GM21786 (cell line): ENCODE results near the gene AMPD1.
A peak's percentile ranks its signal among the peaks of the same experiment; 100 is the strongest.

Experiments
- ATAC-seq: cut with Tn5 transposase; IDR thresholded peaks from one replicate; pipeline ENCODE4 v1.9.1; 2021; ENCODE audit not compliant: unreplicated experiment

Gene AMPD1

DNA sequence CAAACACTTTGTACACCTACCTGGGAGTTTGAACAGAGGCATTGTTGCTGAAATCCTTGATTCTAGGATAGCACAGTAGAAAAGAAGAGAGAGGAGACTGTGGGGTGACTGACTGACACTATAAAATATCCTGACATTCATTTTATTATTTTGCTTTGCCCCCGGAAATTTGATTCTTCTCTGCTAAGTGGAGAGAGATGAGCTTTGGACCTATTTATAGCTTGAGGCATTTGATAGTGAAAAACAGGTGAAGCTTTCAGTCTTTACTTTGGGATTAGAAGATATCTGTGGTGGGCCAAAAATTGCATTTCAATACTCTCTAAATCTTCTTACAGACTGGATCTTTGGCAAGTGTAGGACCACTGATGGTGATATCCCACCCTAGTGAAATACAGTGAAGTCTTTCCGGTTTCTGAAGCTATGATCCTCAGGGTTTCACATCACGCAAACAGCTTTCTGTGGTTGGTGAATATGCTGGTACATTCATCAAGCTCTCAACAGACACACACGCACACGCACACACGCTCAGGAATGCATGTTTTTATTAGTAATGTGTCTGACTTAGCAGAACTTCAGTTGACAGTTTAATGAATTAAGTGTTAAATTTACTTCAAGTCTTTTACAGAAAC is at the start of gene AMPD1:
TSS of gene AMPD1 (minus strand) at position 117 of the 629 bp plus-strand sequence. CDS start at position 42, 75 bp downstream.
- ATAC-seq, result no peak

DNA sequence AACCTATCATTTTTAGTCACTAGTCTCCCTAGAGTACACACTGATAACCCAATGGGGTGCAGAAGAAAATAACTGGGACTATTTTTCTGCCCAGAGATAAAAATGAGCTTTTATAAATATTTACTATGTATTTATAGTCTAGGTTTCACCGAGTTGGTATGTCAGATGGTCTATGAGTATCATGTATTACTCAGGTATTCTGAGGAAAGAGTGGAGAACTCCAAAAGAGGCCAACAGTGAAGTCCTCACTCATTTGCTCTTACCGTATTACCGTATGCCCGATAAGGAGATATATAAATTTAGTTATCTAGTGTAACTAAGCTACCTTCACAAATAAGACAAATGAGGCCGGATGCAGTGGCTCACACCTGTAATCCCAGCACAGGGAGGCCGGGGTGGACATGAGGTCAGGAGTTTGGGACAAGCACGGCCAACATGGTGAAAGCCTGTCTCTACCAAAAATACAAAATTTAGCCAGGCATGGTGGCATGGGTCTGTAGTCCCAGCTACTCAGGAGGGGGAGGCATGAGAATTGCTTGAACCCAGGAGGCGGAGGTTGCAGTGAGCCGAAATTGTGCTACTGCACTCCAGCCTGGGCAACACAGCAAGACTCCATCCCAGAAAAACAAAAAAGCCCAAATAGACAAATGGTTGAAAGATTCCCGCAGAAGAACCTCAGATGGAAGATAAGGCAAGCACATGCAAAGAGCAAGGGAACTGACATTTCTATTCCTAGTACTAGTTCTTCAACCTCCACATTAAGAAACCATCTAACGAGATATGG is 46.8 kb upstream of the AMPD1 start:
- ATAC-seq, result no peak

DNA sequence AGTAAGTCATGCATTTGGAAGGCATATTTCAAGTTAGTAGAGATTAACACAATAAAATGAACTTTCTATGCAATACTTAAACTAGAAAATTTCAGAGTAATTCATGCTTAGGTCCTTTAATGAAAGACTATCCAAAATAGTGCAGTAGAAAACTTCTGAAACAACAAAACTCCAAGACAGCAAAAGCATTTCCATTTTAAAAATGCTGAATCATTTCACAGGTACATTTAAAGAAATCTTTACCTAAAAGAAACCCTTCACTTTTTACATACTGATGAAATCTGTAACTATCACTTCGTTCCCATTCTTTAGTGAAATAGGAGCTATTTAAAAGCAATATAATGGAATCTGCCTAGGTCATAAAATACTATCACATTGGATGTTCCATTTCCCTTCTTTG is 45.0 kb upstream of the AMPD1 start:
- no peak for ATAC-seq

DNA sequence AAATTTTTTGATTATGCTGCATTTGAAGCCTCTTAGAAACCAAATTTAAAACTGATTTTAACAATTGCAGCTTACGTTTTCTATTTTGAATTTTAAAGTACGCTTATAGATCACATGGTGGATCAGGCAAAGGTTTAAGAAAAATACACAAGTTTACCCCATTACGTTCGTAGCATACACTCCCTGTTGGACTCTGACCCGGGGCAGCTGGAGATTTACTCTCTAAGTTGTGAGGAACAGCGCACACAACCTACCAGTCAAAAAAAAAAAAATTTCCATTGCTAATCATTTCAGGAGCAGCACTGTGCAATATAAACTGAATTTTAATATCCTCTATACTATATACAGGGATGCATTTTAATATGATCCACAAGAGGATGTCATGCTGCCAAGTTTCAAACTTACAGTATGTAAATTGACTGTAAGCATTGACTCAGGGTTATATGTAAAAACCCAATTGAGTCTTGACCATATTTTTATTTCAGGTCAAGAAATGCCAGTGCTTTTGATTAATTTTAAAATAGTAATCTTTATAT is 42.0 kb upstream of the AMPD1 start:
- no peak for ATAC-seq

DNA sequence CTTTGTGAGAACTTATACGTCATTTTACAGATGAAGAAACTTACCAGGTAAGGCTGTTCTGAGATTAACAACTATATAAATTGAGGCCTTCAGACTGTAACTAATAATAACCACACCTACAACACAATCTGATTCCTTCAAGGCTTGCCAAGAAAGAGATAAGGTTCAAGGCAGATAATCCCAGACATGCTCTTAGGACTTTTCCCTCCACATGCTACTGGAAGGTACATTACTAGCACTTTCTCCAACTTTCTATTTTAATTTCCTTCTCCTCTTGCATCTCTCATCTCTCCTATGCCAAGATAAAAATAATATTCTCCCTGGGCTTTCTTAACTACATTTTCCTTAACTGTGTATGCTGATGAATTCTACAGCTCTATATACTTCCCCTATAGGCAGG is 40.1 kb upstream of the AMPD1 start:
- no peak for ATAC-seq

DNA sequence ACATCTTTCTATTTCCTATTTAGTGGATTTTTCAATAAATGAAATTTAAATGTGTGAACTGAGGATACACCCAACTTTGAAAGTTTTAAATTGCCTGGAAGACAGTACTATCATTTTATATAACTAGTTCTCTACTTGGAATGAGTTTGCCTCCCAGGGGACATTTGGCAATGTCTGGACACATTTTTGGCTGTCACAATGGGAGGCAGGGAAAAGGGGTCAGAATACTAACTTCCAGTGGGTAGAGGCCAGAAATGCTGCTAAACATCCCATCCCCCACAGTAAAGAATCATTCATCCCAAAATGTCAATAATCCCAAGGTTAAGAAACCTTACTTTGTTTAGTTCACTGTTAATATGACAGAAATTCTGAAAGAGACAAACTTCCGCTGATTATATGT is 34.4 kb upstream of the AMPD1 start:
- ATAC-seq, result no peak

DNA sequence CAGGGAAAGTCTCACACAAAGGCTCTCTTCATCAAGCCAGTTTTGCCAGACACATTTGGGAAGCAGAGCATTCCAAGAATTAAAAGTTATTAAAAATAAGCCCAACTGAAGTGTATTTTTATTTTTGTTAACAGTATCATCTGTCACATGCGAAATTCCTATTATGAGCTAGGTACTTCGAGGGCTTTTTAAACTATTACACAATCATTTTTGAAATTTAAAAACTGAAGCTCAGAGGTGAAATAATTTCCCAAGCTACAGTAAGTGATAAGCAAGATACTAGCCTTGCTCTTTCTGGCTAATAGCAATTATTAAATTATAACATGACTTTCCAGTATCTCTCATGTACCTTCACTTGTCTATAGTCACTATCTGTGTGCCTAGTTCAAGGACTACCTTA is 33.2 kb upstream of the AMPD1 start:
- no peak for ATAC-seq

DNA sequence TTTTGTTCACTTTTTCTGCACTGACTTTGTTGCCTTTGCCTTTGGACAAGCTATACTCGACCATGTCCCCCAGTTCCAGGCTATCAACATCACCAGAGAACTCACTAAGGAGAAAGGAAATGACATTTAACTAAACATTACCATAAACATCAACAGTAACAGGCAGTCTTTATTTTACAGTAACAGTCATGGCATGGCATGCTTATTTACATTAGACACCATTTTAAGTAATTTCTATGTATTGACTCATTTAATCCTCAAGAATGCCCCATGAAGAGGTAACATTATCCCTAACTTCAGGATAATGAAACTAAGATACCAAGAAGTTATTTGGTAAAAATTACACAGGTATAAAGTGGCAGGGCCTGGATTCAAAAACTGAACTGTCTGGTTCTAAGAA is 29.9 kb upstream of the AMPD1 start:
- no peak for ATAC-seq

DNA sequence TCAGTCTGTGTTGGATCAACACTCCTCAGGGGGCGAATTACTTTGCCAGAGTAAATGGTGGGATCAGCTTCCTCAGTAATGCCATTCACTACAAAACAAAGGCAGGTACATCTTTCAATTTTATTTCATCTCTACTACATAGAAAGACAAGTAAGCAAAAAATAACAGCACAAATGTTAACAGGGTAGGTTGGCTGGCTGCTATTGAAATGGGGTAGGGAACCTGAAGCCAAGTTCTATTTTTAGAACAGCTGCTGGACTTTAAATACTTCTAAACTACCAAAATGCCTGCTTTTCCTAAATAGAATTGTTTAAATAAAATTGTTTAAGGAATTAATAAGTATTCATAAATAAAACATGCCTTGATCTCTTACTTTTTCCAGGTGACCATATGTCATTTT is 28.6 kb upstream of the AMPD1 start:
- ATAC-seq, result no peak

DNA sequence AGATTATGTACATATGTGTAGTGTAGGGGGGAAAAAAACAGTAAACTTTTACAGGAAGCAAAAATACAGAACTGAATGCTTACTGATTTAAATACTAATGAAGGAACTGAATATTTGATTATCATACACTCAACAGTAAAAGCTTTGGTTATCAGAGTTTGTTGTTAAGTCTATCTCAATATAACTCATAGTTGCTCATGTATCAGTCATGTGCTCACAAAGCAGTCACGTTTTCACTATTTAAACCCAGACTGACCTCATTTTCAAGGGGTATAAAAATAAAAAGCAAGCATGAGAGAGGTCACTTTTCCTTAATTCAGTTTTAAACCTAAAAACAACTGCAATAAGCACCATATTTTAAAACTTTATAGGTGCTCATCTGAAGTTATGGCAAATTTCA is 28.1 kb upstream of the AMPD1 start:
- ATAC-seq, result no peak

DNA sequence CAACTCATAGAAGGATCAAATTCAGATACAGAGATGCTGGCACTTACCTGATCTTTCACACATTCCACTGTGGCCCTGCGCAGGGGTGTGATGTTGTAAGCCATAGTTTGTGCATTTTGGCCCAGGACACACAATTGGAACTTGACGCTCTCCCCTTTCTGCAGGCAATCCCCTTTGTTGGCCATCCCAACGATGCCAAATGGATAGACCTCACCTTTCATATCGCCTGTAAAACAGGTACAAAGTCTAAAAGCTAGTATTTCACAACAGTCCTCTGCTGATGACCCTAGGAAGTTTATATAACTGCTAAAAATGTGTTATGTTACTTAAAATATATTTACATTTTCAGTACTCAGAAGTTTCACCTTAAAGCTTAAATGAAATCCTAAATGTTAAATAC is 25.1 kb upstream of the AMPD1 start:
- no peak for ATAC-seq

DNA sequence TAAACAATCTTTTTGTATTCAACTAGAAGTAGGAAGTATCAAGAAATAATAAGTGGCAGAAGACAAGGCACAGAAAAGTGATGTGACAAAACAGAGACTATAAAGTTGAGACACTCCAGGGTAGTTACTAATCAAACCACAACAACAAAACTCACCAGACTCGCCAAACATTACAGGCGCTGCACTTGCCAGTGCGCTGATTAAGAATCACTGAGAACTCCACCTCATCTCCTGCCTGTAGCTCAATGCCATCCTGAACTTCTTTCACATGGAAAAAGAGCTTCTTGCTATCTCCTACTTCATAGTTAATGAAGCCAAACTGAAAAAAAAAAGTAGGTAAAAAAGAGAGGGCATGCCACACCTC is 24.1 kb upstream of the AMPD1 start:
- ATAC-seq, result no peak

DNA sequence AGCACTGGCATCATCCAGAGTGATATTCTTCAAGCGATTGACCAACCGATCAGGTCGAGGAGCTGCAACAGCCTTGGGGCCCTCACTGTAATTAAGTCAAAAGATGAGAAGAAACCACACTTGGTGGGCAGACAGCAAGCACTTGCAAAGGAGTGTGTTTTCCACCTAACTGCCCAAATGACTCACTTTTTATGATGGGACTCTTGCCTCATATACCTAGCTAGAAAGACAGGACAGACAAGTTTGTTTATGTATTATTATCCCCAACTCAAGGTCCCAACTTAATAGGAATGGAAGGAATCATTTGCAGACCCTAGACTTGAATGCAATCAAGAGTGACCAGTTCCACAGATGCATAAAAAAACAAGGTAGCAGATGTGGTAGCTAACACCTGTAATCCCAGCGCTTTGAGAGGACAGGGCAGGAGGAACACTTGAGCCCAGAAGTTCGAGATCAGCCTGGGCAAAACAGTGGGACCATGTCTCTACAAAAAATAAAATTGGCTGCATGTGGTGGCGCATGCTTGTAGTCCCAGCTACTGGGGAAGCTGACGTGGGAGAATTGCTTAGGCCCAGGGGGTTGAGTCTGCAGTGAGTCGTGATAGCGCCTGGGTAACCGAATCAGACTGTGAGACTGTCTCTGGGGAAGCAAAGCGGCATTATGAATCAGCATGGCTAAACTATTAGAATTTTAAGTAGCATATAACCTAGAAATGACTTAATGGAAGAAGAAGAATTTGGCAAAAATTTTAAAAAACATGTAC is 23.5 kb upstream of the AMPD1 start:
- ATAC-seq, result no peak

DNA sequence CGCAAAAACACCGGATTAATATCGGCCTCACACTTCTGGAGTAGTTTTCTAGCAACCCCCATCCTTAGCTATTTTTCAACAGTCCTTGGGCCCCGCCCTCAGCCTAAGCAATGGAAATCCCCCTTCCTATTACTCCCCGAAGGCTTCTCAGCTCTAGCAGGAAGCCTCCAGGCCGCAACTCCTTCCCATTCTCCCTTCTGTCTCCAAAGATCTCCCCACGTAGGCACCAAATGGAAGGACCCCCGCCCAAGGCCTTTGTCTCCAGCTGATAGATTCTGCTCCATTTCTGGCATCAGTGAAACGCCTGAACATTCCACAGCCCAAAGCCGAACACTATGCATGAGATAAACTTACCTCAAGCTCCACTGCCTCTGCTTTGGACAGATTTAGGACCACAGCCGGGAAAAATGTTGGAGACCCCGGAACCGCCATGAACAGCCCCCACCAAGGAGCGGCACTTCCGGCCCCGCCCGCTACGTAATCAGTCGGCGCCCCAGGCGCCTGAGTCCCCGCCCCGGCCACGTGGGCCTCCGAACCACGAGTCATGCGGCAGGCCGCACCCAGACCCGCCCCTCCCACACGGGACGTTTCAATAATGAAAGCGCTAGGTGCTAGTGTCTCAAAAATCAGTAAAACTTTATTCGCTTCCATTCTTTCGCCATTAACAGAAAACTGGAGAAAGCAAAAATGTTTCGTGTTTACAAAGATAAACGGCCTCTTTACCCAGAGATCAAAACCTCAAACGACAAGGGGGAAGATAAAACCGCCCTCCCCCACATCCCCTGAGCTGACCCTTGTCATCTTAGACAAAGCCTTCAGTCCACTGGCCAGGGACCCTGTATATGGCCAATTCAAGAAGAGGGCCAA is 21.2 kb upstream of the AMPD1 start, which contains the start of gene NRAS:
TSS of gene NRAS (minus strand) at position 468 of the 867 bp plus-strand sequence. CDS start 611 bp downstream, outside the sequence.
- peak; percentile 92 for ATAC-seq

DNA sequence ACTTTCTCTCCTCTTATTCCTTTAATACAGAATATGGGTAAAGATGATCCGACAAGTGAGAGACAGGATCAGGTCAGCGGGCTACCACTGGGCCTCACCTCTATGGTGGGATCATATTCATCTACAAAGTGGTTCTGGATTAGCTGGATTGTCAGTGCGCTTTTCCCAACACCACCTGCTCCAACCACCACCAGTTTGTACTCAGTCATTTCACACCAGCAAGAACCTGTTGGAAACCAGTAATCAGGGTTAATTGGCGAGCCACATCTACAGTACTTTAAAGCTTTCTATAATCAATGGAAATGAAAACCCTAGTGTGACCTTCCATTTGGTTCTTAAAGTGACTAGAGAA is 20.6 kb upstream of the AMPD1 start:
- ATAC-seq, result no peak

DNA sequence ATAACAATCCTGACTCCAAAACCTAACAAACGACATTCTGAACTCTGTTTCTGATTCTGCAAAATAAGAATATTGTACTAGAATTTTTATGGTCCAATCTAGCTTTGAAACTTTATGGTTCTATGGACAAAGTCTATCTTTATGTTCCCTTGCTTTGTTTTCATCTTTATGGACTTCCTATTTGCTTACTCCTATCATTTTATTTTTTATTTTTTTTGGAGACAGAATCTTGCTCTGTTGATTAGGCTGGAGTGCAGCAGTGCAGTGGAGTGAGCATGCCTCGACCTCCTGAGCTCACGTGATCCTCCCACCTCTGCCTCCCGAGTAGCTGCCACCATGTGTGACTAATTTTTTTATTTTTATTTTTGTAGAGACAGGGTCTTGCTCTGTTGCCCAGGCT is 17.6 kb upstream of the AMPD1 start:
- ATAC-seq, result no peak

DNA sequence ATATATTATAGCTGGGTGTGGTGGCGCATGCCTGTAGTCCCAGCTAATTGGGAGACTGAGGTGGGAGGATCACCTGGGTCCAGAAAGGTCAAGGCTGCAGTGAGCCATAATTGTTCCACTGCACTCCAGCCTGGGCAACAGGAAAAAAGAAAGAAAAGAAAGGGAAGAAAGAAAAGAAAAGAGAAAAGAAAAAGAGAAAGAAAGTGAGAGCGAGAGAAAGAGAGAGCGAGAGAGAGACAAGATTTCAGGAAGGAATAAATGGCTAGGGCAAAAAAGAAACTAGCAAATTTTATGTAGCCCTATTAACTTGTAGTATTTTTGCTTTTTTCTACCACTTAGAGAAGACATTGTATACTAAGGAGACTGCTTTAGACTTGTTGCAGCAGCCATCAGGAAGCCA is 15.0 kb upstream of the AMPD1 start:
- no peak for ATAC-seq

DNA sequence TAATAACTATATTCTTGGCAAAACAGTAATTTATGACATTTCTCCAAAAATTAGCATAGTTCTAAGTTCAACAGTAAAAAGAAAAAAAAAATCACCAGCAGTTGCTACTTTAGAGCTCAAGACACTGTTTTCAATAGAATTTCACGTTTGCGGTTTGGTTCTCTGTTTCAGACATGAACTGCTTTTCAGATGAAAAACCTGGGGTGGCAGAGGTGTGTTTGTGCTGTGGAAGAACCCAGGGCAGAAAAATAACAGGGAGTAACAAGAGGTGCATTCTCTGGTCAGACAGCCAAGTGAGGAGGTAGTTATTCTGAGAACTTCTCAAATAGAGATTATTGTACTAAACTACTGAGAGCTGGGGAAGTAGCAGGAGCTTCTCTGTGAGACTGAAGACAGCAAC is 12.3 kb upstream of the AMPD1 start:
- no peak for ATAC-seq

DNA sequence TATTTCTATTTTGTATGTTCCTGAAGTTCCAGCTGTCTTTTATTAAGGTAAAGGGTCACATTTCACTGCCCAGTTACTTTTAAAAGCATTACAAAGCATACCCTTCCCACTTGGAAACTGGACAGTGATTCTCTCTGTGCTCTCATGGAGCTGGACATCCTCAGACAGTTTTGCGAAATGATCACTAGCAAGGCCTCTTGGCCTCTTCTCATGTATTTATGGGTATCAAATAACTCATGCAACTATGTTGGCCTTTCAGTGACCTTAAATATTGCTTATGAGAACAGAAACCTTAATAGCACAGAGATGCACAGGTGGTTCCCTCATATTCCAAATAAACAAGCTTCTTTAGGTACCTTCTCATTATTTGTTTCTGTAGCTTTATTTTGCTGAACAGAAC is 7.9 kb upstream of the AMPD1 start:
- ATAC-seq, result no peak

DNA sequence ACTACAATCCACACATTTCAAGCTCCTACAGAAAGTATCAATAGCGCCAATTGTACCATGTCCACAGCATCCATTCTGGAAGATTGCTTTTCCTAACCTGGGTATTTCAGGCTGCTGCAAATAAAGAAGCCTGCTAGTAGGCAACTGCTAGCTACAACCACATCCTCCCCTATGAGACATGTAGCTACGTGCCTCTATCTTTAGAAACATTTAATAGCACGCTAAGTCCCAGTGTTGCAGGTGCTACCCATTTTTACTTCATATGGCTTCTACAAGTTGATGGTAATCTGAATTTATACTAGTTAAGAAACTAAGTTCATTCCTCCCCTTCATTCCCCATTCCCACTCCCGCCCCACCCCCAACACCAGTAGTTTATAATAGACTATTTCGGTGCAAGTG is 7.4 kb upstream of the AMPD1 start:
- no peak for ATAC-seq

DNA sequence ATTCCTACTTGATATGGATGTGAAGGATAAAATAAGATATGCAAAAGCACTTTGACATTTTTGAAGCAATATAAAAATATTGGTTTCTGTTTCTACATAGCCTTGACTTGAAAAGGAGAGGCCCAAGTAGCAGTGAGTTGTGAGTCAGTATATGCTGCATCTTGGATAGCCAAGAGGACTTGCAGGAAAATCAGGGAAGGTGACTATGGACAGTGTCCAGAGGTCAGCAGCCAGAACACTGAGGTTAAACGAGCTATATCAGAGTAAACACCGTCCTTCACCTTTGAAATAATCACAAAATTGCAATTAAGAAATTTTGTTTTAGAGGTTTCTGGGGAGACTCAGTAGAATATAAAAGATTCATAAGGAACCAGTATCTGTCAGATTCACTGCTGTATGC is 6.6 kb upstream of the AMPD1 start:
- ATAC-seq, result no peak
